A673 (cell line): ENCODE results near the gene TXNDC5.

Experiments used
- EZH2 ChIP-seq: fragments of 200-600 bp; sonication (generic); IDR thresholded peaks from 2 replicates; pipeline ENCODE4 v1.6.1; 2017; ENCODE audit warnings: borderline replicate concordance, low read depth, mild to moderate bottlenecking, mixed read lengths, antibody characterized with exemption, low read length; ENCODE audit not compliant: poor library complexity, severe bottlenecking
- TF ChIP-seq, protein P1 (sequence below): fragments of 300-800, 200-600 bp; sonication (generic); conservative IDR thresholded peaks from 2 replicates; pipeline ENCODE4 v1.5.1; 2017; ENCODE audit warnings: low read depth, mild to moderate bottlenecking, antibody characterized with exemption, low read length, moderate library complexity, mixed read lengths

- TF ChIP-seq, protein P1, sequence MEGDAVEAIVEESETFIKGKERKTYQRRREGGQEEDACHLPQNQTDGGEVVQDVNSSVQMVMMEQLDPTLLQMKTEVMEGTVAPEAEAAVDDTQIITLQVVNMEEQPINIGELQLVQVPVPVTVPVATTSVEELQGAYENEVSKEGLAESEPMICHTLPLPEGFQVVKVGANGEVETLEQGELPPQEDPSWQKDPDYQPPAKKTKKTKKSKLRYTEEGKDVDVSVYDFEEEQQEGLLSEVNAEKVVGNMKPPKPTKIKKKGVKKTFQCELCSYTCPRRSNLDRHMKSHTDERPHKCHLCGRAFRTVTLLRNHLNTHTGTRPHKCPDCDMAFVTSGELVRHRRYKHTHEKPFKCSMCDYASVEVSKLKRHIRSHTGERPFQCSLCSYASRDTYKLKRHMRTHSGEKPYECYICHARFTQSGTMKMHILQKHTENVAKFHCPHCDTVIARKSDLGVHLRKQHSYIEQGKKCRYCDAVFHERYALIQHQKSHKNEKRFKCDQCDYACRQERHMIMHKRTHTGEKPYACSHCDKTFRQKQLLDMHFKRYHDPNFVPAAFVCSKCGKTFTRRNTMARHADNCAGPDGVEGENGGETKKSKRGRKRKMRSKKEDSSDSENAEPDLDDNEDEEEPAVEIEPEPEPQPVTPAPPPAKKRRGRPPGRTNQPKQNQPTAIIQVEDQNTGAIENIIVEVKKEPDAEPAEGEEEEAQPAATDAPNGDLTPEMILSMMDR, result no peak
- no peak for TF ChIP-seq EZH2
Measured at GRCh38 chr6:7865781-7866180, 44.8 kb downstream of the TXNDC5 start.
